Esophagus muscularis mucosa (tissue), 4 donors: Measurements from ENCODE around the gene SLC7A7. TPM values are rescaled to one million over a fixed set of nuclear protein-coding genes. Genes with fewer than 3 reads are reported as not detected.

Source experiments
- DNase-seq: peaks from one replicate; pipeline ENCODE4 v3.0.0-alpha.2; 2017; ENCODE audit errors: extremely low spot score
- H3K27ac ChIP-seq, 4 donors: fragments of 200-600 bp; sonication (generic); replicated peaks in 1 of 4; 1 replicate in 3 of 4; 2 replicates in 1 of 4; pipeline ENCODE4 v1.5.1; 2016 to 2019; ENCODE audit warnings: mild to moderate bottlenecking in 1 of 4
- H3K27me3 ChIP-seq, 4 donors: fragments of 200-600 bp; sonication (generic); one replicate each; pipeline versions ENCODE4 v1.5.1 to v1.6.0; 2016 to 2019
- H3K36me3 ChIP-seq, 4 donors: fragments of 200-600 bp; sonication (generic); one replicate each; pipeline ENCODE4 v1.5.1; 2016 to 2019
- H3K4me1 ChIP-seq, 4 donors: fragments of 200-600 bp; sonication (generic); one replicate each; pipeline ENCODE4 v1.5.1; 2016 to 2019
- H3K4me3 ChIP-seq, 4 donors: fragments of 200-600 bp; sonication (generic); 1 replicate in 2 of 4; 2 replicates in 2 of 4; pipeline ENCODE4 v1.5.1; 2016 to 2019; ENCODE audit warnings: mild to moderate bottlenecking in 4 of 4, moderate library complexity in 1 of 4
- H3K9me3 ChIP-seq, 4 donors: fragments of 200-600 bp; sonication (generic); 1 replicate in 3 of 4; 2 replicates in 1 of 4; pipeline ENCODE4 v1.5.1; 2016 to 2019
- EP300 ChIP-seq: sonication (generic); formaldehyde crosslinking; IDR thresholded peaks from one replicate; pipeline ENCODE4 v1.6.1; 2017; ENCODE audit warnings: antibody characterized with exemption
- POLR2A ChIP-seq: fragments of 450-650 bp; IDR thresholded peaks from one replicate; pipeline ENCODE4 v1.6.1; 2017; ENCODE audit warnings: antibody characterized with exemption, moderate library complexity, mild to moderate bottlenecking, low read depth
- POLR2AphosphoS5 ChIP-seq, 2 donors: sonication (generic); formaldehyde crosslinking; IDR thresholded peaks; one replicate each; pipeline ENCODE4 v1.6.1; 2017; ENCODE audit warnings: antibody characterized with exemption in 2 of 2
- WGBS: methylation state at CpG from one replicate; pipeline ENCODE4 v1.1.5; 2018; 5-methylcytosine and 5-hydroxymethylcytosine counted together
- intact Hi-C: fragments of 100-400 bp; cut with DNase I; formaldehyde crosslinking; loops from one replicate; pipeline ENCODE4 v1.15.1; 2023
- total RNA-seq, 4 donors: library from RNA; depleted of rRNA; stranded (reverse); fragments of >200 nt; gene quantifications; one replicate each; pipeline versions ENCODE4 v1.1.0 to v1.2.1, GENCODE V29; 2016
- TF ChIP-seq, protein P1 (sequence below), 3 experiments: fragments of 200-600 bp in 2 of 3; fragments of 450-650 bp in 1 of 3; sonication (generic) in 2 of 3; IDR thresholded peaks; one replicate each; pipeline ENCODE4 v1.5.1; 2017 to 2019; ENCODE audit warnings: antibody characterized with exemption in 3 of 3, mild to moderate bottlenecking in 2 of 3, moderate library complexity in 1 of 3

SLC7A7 gene
- total RNA-seq, 4 donors from 2014 or later = 9.6 to 22.9 (median 15.3) TPM

DNA sequence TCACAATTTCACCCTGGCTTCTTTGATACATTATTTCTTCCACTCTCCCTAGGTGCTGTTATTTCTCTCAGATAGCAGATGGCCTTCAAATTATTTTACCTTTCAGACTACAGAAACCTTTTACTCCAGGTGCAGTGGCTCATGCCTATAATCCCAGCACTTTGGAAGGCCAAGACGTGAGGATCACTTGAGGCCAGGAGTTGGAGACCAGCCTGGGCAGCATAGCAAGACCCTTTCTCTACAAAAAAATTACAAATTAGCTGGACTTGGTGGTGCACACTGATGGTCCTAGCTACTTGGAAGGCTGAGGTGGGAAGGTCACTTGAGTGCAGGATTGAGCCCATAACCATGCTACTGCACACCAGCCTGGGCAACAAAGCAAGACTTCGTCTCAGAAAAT, 23.1 kb downstream of the SLC7A7 start:
- no peak overlapping the region for H3K27ac ChIP-seq
- H3K4me1 ChIP-seq = no peaks in the 10 kb centered on the region
- H3K27me3 ChIP-seq = no peaks in the 10 kb centered on the region
- H3K4me3 ChIP-seq = no peak overlapping the region
- 89% methylated on average over 2 of the region's 2 CpGs for WGBS
- intact Hi-C loops = no loop called here
- DNase-seq = no peak
- no peaks in the 10 kb centered on the region for H3K36me3 ChIP-seq
- no peak for TF ChIP-seq POLR2AphosphoS5 (IDR thresholded peaks at IDR 0.05)
- TF ChIP-seq, protein P1, sequence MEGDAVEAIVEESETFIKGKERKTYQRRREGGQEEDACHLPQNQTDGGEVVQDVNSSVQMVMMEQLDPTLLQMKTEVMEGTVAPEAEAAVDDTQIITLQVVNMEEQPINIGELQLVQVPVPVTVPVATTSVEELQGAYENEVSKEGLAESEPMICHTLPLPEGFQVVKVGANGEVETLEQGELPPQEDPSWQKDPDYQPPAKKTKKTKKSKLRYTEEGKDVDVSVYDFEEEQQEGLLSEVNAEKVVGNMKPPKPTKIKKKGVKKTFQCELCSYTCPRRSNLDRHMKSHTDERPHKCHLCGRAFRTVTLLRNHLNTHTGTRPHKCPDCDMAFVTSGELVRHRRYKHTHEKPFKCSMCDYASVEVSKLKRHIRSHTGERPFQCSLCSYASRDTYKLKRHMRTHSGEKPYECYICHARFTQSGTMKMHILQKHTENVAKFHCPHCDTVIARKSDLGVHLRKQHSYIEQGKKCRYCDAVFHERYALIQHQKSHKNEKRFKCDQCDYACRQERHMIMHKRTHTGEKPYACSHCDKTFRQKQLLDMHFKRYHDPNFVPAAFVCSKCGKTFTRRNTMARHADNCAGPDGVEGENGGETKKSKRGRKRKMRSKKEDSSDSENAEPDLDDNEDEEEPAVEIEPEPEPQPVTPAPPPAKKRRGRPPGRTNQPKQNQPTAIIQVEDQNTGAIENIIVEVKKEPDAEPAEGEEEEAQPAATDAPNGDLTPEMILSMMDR (IDR thresholded peaks at IDR 0.05) = no peak
- no peak for TF ChIP-seq EP300
- TF ChIP-seq POLR2A = no peak
- H3K9me3 ChIP-seq = no peaks in the 10 kb centered on the region

DNA sequence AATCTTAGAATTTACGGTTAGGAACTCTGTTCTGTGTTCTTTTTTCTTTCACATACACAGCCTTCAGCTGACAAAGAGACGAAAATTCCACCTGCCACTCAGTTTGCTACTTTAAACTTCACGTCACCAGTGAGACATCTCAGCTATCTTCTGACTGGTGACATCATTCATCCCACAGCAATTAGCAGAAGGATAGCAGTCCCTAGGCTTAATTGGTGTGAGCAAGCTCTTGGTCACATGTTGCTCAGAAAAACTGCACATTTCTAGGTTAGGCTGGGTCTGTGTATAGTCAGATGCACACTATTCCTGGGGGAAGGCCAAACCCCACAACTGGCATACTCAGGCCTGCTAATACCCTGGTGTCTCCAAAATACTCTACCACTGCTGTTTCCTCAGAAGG, 23.9 kb downstream of the SLC7A7 start:
- DNase-seq = no peak
- no peaks in the 10 kb centered on the region for H3K36me3 ChIP-seq
- H3K27ac ChIP-seq = no peak overlapping the region
- TF ChIP-seq, protein P1 (IDR thresholded peaks at IDR 0.05) = no peak
- TF ChIP-seq POLR2AphosphoS5 (IDR thresholded peaks at IDR 0.05) = no peak
- TF ChIP-seq POLR2A = no peak
- TF ChIP-seq EP300 = no peak
- no peak overlapping the region for H3K4me3 ChIP-seq
- intact Hi-C loops = no loop called here
- H3K9me3 ChIP-seq = no peaks in the 10 kb centered on the region
- H3K4me1 ChIP-seq = no peaks in the 10 kb centered on the region
- no peaks in the 10 kb centered on the region for H3K27me3 ChIP-seq
- WGBS = 52% methylated on average over 3 of the region's 3 CpGs

DNA sequence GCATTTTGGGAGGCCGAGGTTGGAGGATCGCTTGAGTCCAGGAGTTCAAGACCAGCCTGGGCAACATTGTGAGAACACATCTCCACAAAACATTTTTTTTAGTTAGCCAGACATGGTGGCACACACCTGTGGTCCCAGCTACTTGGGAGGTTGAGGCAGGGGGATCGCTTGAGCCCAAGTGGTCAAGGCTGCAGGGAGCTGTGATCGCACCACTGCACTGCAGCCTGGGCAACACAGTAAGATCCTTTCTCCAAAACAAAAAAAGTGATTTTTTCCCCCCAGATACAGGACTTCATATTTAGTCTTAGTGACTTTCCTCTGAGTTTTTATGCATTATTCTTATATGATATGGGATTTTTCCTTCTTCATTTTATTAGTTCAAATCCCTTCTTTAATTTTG, 28.6 kb downstream of the SLC7A7 start:
- DNase-seq = no peak
- TF ChIP-seq EP300 = no peak
- TF ChIP-seq, protein P1 (IDR thresholded peaks at IDR 0.05) = no peak
- no peak for TF ChIP-seq POLR2A
- no peak for TF ChIP-seq POLR2AphosphoS5 (IDR thresholded peaks at IDR 0.05)
- H3K27me3 ChIP-seq = no peaks in the 10 kb centered on the region
- H3K27ac ChIP-seq = no peak overlapping the region
- H3K4me3 ChIP-seq = no peak overlapping the region
- H3K36me3 ChIP-seq = no peaks in the 10 kb centered on the region
- no peaks in the 10 kb centered on the region for H3K4me1 ChIP-seq
- H3K9me3 ChIP-seq = no peaks in the 10 kb centered on the region
- intact Hi-C loops = no loop called here
- 88% methylated on average over 4 of the region's 4 CpGs for WGBS

DNA sequence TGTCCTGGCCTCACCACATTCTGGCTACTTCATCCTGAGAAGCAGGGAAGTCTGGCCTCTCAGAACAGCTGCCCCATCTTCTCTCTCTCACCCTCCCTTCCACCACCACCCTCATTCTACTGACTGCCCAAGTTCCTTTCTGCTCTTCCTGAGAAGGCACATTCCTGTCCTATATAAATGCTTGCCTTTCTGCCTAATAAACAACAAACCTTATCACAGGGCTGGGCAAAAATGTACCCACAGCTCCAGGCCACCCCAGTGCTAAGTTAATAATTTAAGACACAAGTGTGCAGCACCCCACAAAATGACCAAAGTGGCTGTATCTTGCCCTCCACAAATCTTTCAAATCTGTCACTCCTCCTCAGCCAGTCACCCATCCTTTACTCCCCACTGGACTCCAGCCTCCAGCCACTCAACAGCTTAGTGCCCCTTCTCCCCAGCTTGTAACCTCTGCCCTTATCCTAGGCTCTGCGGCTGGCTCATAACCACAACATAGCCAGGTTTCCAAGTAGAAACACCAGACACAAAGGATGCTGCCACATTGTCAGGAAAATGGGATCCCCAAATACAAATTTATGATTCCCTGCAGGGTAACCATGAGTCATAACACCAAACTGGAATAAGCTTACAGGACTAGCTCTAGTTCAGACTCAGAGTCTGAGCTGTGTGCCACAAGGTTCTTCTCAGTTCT, 33.8 kb downstream of the SLC7A7 start:
- Histone ChIP-seq H3K36me3 (no peaks in the 10 kb centered on the region), H3K4me1 (no peaks in the 10 kb centered on the region), H3K27ac (no peak overlapping the region), H3K4me3 (no peak overlapping the region), H3K9me3 (no peaks in the 10 kb centered on the region), H3K27me3 (no peaks in the 10 kb centered on the region)
- TF ChIP-seq POLR2AphosphoS5 (IDR thresholded peaks at IDR 0.05) (no peak), EP300 (no peak), POLR2A (no peak)
- TF ChIP-seq, protein P1 (IDR thresholded peaks at IDR 0.05) = no peak
- 0% methylated on average over 1 of the region's 1 CpG for WGBS
- intact Hi-C loops = no loop called here
- DNase-seq = no peak

DNA sequence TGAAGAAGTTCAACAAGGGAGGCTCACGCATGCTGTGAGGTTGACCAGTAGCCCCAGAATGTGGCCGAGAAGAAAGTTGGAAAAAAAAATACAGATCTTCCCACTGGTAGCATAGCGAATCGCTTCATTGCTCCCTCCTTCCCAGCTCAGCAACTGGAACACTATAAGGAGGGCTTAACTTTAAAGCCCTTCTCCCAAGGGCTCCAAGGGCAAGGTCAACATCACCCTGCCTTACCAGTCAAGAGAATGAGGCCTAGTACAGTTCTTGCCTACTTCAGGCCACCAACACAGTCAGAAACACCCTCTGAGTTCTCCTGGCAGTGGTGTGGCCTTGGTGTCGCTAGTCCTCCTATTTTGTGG, 34.3 kb downstream of the SLC7A7 start:
- H3K9me3 ChIP-seq = no peaks in the 10 kb centered on the region
- no peaks in the 10 kb centered on the region for H3K4me1 ChIP-seq
- TF ChIP-seq POLR2A (no peak), EP300 (no peak), POLR2AphosphoS5 (IDR thresholded peaks at IDR 0.05) (no peak)
- TF ChIP-seq, protein P1 (IDR thresholded peaks at IDR 0.05) = no peak
- 95% methylated on average over 5 of the region's 5 CpGs for WGBS
- no peak overlapping the region for H3K27ac ChIP-seq
- intact Hi-C loops = no loop called here
- H3K36me3 ChIP-seq = no peaks in the 10 kb centered on the region
- no peak overlapping the region for H3K4me3 ChIP-seq
- no peaks in the 10 kb centered on the region for H3K27me3 ChIP-seq
- no peak for DNase-seq
